22Rv1 (cell line): Measurements from ENCODE around the gene NFYC.

Experiments
- CTCF ChIP-seq: fragments of 450-650 bp; IDR thresholded peaks from 2 replicates; pipeline ENCODE4 v1.5.1; 2017; ENCODE audit warnings: mild to moderate bottlenecking
- ZFX ChIP-seq: fragments of 450-650 bp; IDR thresholded peaks from 2 replicates; pipeline ENCODE4 v1.6.1; 2017; ENCODE audit warnings: antibody characterized with exemption, borderline replicate concordance

GRCh38 chr1:40784771-40785151, 93.3 kb downstream of the NFYC start:
- TF ChIP-seq CTCF (no peak), ZFX (no peak)
